Body of pancreas (tissue), 4 donors: ENCODE measurements around the gene NCAN. TPM values are rescaled to one million over a fixed set of nuclear protein-coding genes. Genes with fewer than 3 reads are reported as not detected.
"Not testable (repeated sequence)": the region's sequence is repeated elsewhere in the genome, so short reads cannot be mapped to it uniquely, and the experiment has no call there.

Experiments
- ATAC-seq: fragments of 150-250 bp; one replicate; pipeline ENCODE4 v1.9.1; 2016
- DNase-seq, 4 donors: peaks; one replicate each; pipeline ENCODE4 v3.0.0-alpha.2; 2019
- H3K27ac ChIP-seq, 4 donors: fragments of 200-600 bp; sonication (generic); 1 replicate in 3 of 4; 2 replicates in 1 of 4; pipeline versions ENCODE4 v1.5.1 to v1.6.1; 2016 to 2019; ENCODE audit warnings: mild to moderate bottlenecking in 1 of 4, mixed read lengths in 1 of 4, moderate library complexity in 1 of 4
- H3K27me3 ChIP-seq, 2 donors: fragments of 200-600 bp; sonication (generic); one replicate each; pipeline ENCODE4 v1.6.0; 2016; ENCODE audit warnings: mild to moderate bottlenecking in 1 of 2
- H3K36me3 ChIP-seq, 2 donors: fragments of 200-600 bp; sonication (generic); replicated peaks in 1 of 2; 2 replicates each; pipeline ENCODE4 v1.5.1; 2016; ENCODE audit warnings: low read depth in 2 of 2; ENCODE audit not compliant: insufficient read depth in 1 of 2
- H3K4me1 ChIP-seq: fragments of 200-600 bp; sonication (generic); one replicate; pipeline ENCODE4 v1.6.0; 2016
- H3K4me3 ChIP-seq, 2 donors: fragments of 200-600 bp; sonication (generic); 1 replicate in 1 of 2; 2 replicates in 1 of 2; pipeline ENCODE4 v1.5.1; 2016 to 2019
- H3K9me3 ChIP-seq, 3 donors: fragments of 200-600 bp; sonication (generic); 1 replicate in 2 of 3; 2 replicates in 1 of 3; pipeline ENCODE4 v1.5.1; 2016
- POLR2A ChIP-seq, 3 donors: fragments of 450-650 bp; IDR thresholded peaks; one replicate each; pipeline ENCODE4 v1.6.1; 2016; ENCODE audit warnings: antibody characterized with exemption in 3 of 3, mild to moderate bottlenecking in 2 of 3
- WGBS, 2 donors: methylation state at CpG; one replicate each; pipeline ENCODE4 v1.1.5; 2017; 5-methylcytosine and 5-hydroxymethylcytosine counted together
- intact Hi-C: fragments of 100-400 bp; cut with DNase I; formaldehyde crosslinking; loops from one replicate; pipeline ENCODE4 v1.15.1; 2023
- total RNA-seq, 2 donors: library from RNA; depleted of rRNA; stranded (reverse); fragments of >200 nt; gene quantifications; one replicate each; pipeline ENCODE4 v1.1.0, GENCODE V29; 2016
- TF ChIP-seq, protein P1 (sequence below), 7 experiments: fragments of 450-650 bp in 4 of 7; fragments of 200-600 bp in 3 of 7; sonication (generic) in 3 of 7; IDR thresholded peaks; one replicate each; pipeline ENCODE4 v1.5.1; 2016 to 2019; ENCODE audit warnings: antibody characterized with exemption in 7 of 7

The NCAN gene
- total RNA-seq, 2 donors from 2014 or later: not detected

GRCh38 chr19:19215792-19216191 lies 4.0 kb downstream of the NCAN start:
- intact Hi-C loops: no loop called here
- TF ChIP-seq POLR2A (IDR thresholded peaks at IDR 0.05): no peak
- TF ChIP-seq, protein P1, sequence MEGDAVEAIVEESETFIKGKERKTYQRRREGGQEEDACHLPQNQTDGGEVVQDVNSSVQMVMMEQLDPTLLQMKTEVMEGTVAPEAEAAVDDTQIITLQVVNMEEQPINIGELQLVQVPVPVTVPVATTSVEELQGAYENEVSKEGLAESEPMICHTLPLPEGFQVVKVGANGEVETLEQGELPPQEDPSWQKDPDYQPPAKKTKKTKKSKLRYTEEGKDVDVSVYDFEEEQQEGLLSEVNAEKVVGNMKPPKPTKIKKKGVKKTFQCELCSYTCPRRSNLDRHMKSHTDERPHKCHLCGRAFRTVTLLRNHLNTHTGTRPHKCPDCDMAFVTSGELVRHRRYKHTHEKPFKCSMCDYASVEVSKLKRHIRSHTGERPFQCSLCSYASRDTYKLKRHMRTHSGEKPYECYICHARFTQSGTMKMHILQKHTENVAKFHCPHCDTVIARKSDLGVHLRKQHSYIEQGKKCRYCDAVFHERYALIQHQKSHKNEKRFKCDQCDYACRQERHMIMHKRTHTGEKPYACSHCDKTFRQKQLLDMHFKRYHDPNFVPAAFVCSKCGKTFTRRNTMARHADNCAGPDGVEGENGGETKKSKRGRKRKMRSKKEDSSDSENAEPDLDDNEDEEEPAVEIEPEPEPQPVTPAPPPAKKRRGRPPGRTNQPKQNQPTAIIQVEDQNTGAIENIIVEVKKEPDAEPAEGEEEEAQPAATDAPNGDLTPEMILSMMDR (IDR thresholded peaks at IDR 0.05): no peak
- ATAC-seq (no peak), DNase-seq (no peak)
- H3K9me3 ChIP-seq: no peaks in the 10 kb centered on the region
- no peaks in the 10 kb centered on the region for H3K36me3 ChIP-seq
- no peaks in the 10 kb centered on the region for H3K4me1 ChIP-seq
- WGBS, 2 donors: 69 to 72% methylated on average over 4 of the region's 4 CpGs
- H3K4me3 ChIP-seq: no peak overlapping the region
- H3K27ac ChIP-seq: no peak overlapping the region
- peaks cover 0 to 3% of the 10 kb centered on the region in 2 donors for H3K27me3 ChIP-seq

GRCh38 chr19:19217099-19217498 lies 5.3 kb downstream of the NCAN start:
- Histone ChIP-seq H3K27me3 (no peaks in the 10 kb centered on the region), H3K4me3 (no peak overlapping the region), H3K9me3 (no peaks in the 10 kb centered on the region), H3K4me1 (no peaks in the 10 kb centered on the region), H3K36me3 (no peaks in the 10 kb centered on the region), H3K27ac (no peak overlapping the region)
- DNase-seq (no peak), ATAC-seq (no peak)
- TF ChIP-seq, protein P1 (IDR thresholded peaks at IDR 0.05): no peak
- TF ChIP-seq POLR2A (IDR thresholded peaks at IDR 0.05): no peak
- 52 to 53% methylated on average over 4 of the region's 4 CpGs for WGBS, 2 donors
- intact Hi-C loops: no loop called here

GRCh38 chr19:19218911-19219310 lies 7.2 kb downstream of the NCAN start:
- intact Hi-C loops: no loop called here
- no peaks in the 10 kb centered on the region for H3K27me3 ChIP-seq
- no peaks in the 10 kb centered on the region for H3K4me1 ChIP-seq
- no peaks in the 10 kb centered on the region for H3K36me3 ChIP-seq
- no peak overlapping the region for H3K27ac ChIP-seq
- ATAC-seq (no peak), DNase-seq (no peak)
- no peak overlapping the region for H3K4me3 ChIP-seq
- H3K9me3 ChIP-seq: no peaks in the 10 kb centered on the region
- no peak for TF ChIP-seq POLR2A (IDR thresholded peaks at IDR 0.05)
- TF ChIP-seq, protein P1 (IDR thresholded peaks at IDR 0.05): no peak
- 70% methylated on average over 21 of the region's 21 CpGs; no CpG with 5 or more reads in 1 of the 2 donors for WGBS, 2 donors

DNA sequence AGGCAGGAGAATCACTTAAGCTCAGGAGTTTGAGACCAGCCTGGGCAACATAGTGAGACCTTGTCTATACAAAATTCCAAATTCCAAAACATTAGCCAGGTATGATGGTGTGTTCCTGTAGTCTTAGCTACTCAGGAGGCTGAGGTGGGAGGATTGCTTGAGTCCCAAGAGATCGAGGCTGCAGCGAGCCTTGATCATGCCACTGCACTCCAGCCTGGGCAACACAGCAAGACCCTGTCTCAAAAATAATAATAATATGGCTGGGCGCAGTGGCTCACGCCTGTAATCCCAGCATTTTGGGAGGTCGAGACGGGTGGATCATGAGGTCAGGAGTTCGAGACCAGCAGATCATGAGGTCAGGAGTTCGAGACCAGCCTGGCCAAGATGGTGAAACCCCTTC lies 9.2 kb downstream of the NCAN start:
- H3K4me1 ChIP-seq, DNase-seq, H3K9me3 ChIP-seq, H3K36me3 ChIP-seq, H3K4me3 ChIP-seq, H3K27me3 ChIP-seq, H3K27ac ChIP-seq, intact Hi-C loops, ATAC-seq: not testable (repeated sequence)
- WGBS, 2 donors: 63 to 75% methylated on average over 8 of the region's 8 CpGs

- no peak for TF ChIP-seq POLR2A (IDR thresholded peaks at IDR 0.05)
- TF ChIP-seq, protein P1 (IDR thresholded peaks at IDR 0.05): no peak
- H3K4me1 ChIP-seq: peaks cover 10% of the 10 kb centered on the region
- intact Hi-C loops: no loop called here
- no peaks in the 10 kb centered on the region for H3K27me3 ChIP-seq
- DNase-seq: no peak
- WGBS, 2 donors: 82 to 86% methylated on average over 5 of the region's 5 CpGs
- H3K27ac ChIP-seq: no peak overlapping the region
- no peaks in the 10 kb centered on the region for H3K36me3 ChIP-seq
- no peaks in the 10 kb centered on the region for H3K9me3 ChIP-seq
- H3K4me3 ChIP-seq: no peak overlapping the region
- ATAC-seq: no peak
Measured at GRCh38 chr19:19223060-19223459, 11.3 kb downstream of the NCAN start.
